ENCODE data around the gene SORCS2. TPM values are rescaled to one million over a fixed set of nuclear protein-coding genes. Genes with fewer than 3 reads are reported as not detected.

Gene SORCS2
- polyA plus RNA-seq, 1 donor from 2014 or later = 1.0 TPM

DNA sequence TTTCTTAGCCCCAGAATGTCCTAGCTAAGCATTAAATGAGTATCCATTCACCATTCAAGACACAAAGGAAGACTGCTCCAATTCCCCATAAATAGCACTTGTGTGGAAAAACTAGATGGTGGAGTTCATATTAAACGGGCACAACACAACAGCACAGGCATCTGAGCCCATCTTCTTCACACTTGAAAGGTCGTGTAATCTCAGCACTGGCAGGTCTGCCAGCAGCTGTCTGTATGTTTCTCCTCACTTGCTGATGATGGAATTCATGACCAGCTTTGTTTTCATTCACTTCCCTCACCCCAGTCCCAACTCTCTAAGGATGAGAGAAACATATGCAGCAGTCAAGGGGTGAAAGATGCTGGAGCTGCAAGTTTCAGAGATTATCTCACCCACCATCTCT, 598.7 kb downstream of the SORCS2 start:
- H3F3A ChIP-seq (ENCODE audit: insufficient read depth, low read length, poor library complexity, severe bottlenecking) = no peaks in the 10 kb centered on the region
- no peak for TF ChIP-seq EZH2 (IDR thresholded peaks at IDR 0.05; ENCODE audit: borderline replicate concordance, insufficient read depth, low read length, poor library complexity, severe bottlenecking)
- TF ChIP-seq RAD21 (conservative IDR thresholded peaks at IDR 0.05) = no peak
- TF ChIP-seq EP300 (conservative IDR thresholded peaks at IDR 0.05; ENCODE audit: poor library complexity, severe bottlenecking) = no peak
- TF ChIP-seq TAF1 (IDR thresholded peaks at IDR 0.05; ENCODE audit: low read depth) = no peak
- no peak for TF ChIP-seq REST (IDR thresholded peaks at IDR 0.05; ENCODE audit: borderline replicate concordance)
- TF ChIP-seq MXI1 (conservative IDR thresholded peaks at IDR 0.05; ENCODE audit: poor library complexity, severe bottlenecking) = no peak
- no peak for TF ChIP-seq POLR2AphosphoS5 (IDR thresholded peaks at IDR 0.05)
- no peak for TF ChIP-seq CTCF (IDR thresholded peaks at IDR 0.05; ENCODE audit: poor library complexity, severe bottlenecking)
- no peak for TF ChIP-seq SMC3 (conservative IDR thresholded peaks at IDR 0.05; ENCODE audit: poor library complexity)
- H3K4me2 ChIP-seq (ENCODE audit: low read length) = no peak overlapping the region
- no peaks in the 10 kb centered on the region for H3K9me3 ChIP-seq (ENCODE audit: low read length)
- H3K79me2 ChIP-seq (replicated peaks; ENCODE audit: insufficient read depth, low read length) = no peaks in the 10 kb centered on the region
- no peak overlapping the region for H3K27ac ChIP-seq (ENCODE audit: low read length)
- H3K9ac ChIP-seq (ENCODE audit: low read length) = no peak overlapping the region
- H3K36me3 ChIP-seq (ENCODE audit: insufficient read depth, low read length) = no peaks in the 10 kb centered on the region
- H4K20me1 ChIP-seq (ENCODE audit: insufficient read depth) = no peaks in the 10 kb centered on the region
- no peak overlapping the region for H2AFZ ChIP-seq (ENCODE audit: low read depth, low read length)
- no peaks in the 10 kb centered on the region for H3K27me3 ChIP-seq (ENCODE audit: insufficient read depth, low read depth, low read length)
- no peak overlapping the region for H3K4me3 ChIP-seq (ENCODE audit: low read length)
- H3K9me2 ChIP-seq (ENCODE audit: insufficient read depth, low read length) = no peaks in the 10 kb centered on the region

Small RNA genes within 50 kb of the gene (small RNA-seq; reads per million reads assigned to genes)
- gene MIR4274 (0 reads per million in 3 experiments), gene MIR4798 (0 to 2.8 (median 0.26) reads per million in 3 experiments)

Other genes with a start within 250 kb of the SORCS2 start
- gene TADA2B, start 149.2 kb upstream of the SORCS2 start, polyA plus RNA-seq = 13.9 and 14.9 TPM in 2 replicates
- gene GRPEL1, start 124.5 kb upstream of the SORCS2 start, polyA plus RNA-seq = 24.9 and 28.5 TPM in 2 replicates
- gene PSAPL1, start 242.4 kb downstream of the SORCS2 start, polyA plus RNA-seq = not detected in 2 replicates

Data from neural cell (in vitro differentiated cells).